NCI-H1105 treated with DMSO at 0.1 percent for 48 hours (cell line): ENCODE results near the gene KCNA5.

Experiments used
- DNase-seq: peaks from one replicate; lab custom pipeline; 2025; lab: John Stamatoyannopoulos, UW

KCNA5 gene

GRCh38 chr12:5064913-5065490, 21.3 kb downstream of the KCNA5 start:
- no peak for DNase-seq

DNA sequence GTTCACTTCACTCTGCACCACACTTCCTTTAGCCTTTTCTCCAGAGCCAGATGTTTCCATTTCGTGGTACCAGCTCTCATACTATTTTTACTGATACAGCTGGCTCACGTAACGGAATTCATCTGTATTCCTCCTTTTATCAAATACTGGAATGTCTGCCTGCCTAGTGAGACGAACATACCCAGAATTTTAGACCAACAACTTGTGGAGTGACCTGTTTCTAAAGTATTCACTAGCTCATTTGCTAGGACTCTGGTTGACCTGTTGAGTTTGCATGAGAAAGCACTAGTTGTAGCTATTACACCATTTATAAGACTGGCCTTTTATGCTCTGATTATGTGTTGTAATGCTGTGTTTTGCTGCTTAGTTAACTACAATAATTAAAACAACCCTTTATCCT, 22.6 kb downstream of the KCNA5 start:
- DNase-seq = no peak

- DNase-seq = no peak
Observed at GRCh38 chr12:5068126-5068525, 24.4 kb downstream of the KCNA5 start.

- DNase-seq = no peak
Observed at GRCh38 chr12:5068619-5069018, 24.9 kb downstream of the KCNA5 start.

GRCh38 chr12:5070090-5070489, 26.4 kb downstream of the KCNA5 start:
- no peak for DNase-seq

DNA sequence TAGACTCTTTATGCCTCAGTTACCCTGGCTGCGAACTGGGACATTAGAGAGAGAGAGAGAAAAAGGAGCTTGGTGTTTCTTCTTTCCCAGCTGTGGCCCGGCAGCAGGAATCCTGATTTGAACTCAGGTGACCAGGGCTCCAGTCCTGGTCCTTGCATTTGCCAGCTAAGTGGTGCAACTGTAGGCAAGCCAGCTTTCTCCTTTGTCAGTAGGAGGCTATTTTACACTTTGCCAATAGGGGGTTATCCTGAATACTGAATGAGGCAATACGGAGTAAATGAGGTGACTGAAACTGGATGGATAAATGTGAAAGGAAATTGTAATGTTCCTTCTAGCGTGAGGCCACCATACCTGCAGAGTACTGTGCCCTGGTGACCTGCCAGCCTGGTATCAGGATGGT, 27.8 kb downstream of the KCNA5 start:
- no peak for DNase-seq

- DNase-seq = no peak
Observed at GRCh38 chr12:5072311-5072710, 28.6 kb downstream of the KCNA5 start.

- no peak for DNase-seq
Observed at GRCh38 chr12:5073054-5073453, 29.4 kb downstream of the KCNA5 start.

GRCh38 chr12:5073853-5074252, 30.2 kb downstream of the KCNA5 start:
- peak; percentile 19 for DNase-seq

DNA sequence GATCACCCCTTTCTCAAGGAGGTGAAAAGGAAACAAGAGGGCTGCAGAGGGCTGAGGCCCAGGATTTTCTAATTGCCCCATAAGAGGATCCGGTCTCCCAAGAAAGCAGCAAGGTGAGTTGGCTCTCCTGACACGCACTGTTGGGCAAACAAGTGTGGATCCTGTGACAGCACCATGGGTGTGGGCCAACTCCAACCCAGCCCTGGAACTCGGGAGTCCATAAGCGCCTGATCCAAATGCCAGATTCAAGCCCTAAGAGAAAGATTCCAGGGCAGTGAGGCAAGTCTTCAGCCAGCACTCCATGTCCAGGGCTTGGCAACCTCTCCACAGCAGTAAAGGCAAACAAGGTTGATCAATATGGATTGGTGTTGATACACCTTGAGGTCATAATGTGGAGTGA, 33.1 kb downstream of the KCNA5 start:
- no peak for DNase-seq

DNA sequence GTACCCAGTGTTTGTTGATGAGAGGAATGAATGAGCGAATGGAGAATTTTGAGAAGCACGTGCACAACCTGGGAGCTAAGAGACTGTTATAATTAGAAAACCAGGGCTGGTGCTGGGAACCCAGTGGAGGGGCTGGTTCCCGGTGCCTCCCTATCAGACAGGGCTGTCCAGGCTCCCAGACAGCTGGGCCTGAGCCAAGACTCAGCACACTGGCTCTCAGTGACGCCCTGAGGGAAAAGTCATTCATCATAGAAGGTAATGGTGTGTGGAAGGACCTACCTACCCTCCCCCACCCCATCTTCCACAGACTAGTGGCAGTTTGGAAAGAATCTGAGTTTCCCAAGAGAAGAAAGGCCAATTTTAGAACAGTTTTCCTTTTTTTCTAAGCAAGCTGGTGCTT, 34.7 kb downstream of the KCNA5 start:
- peak; percentile 74 for DNase-seq

DNA sequence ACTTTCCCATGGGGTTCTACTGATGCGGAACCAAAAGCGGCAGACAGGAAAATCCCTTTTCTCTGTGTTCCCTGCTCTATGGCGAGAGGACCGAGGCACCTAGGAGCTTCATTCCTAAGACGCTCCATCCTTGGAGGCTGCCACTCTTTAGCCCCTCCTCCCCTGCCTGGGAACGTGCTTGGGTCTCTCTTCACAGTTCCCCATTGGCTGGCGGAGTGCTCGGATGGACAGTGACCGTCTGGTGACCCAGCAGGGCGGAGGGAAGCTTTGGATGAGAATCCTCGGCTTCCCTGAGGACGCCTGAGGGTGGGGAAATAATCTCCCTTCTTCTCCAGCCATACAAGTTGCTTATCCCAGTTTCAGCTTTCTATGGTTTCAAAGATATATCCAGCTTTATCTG, 37.3 kb downstream of the KCNA5 start:
- DNase-seq = no peak

DNA sequence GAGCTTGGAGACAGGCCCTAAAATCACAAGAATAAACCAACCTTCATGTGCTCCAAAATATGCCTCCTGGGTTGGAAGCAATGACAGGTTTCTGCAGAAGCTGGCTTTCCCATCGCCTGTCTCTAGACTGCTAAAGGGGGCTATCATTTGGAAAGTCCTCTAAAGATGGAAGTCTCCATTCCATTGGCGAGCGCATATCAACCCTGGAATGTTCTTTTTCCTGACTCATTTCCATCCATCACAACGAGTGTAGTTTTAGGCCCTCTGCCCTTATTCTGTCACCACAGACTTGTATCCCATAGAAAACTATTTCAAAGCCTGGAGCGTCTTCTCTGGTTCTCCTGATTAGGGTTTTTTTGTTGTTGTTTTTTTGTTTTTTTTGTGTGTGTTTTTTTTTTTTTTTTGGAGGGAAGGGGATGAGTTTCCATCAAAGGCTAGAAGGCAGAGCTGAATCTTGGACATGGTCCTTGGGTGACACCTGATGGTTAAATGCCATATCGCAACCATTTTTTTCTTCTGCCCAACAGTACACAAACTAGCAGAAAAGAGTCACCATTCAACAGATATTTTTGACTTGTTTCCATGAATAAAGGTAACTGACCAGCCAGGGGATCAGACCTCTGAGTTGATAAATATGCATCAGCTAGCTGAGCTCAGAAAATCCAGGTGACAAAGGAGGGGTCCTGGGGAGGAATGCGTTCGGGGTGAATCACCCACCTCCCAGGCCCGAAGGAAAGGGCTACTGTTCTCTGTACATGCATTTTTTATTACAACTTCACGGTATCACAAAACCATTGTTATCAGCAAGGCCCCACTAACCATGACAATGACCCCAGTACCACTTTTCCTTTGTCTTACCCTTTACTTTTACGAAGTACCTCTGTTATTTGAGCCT, 40.5 kb downstream of the KCNA5 start:
- peak; percentile 38 for DNase-seq

- no peak for DNase-seq
Observed at GRCh38 chr12:5085896-5086295, 42.2 kb downstream of the KCNA5 start.

DNA sequence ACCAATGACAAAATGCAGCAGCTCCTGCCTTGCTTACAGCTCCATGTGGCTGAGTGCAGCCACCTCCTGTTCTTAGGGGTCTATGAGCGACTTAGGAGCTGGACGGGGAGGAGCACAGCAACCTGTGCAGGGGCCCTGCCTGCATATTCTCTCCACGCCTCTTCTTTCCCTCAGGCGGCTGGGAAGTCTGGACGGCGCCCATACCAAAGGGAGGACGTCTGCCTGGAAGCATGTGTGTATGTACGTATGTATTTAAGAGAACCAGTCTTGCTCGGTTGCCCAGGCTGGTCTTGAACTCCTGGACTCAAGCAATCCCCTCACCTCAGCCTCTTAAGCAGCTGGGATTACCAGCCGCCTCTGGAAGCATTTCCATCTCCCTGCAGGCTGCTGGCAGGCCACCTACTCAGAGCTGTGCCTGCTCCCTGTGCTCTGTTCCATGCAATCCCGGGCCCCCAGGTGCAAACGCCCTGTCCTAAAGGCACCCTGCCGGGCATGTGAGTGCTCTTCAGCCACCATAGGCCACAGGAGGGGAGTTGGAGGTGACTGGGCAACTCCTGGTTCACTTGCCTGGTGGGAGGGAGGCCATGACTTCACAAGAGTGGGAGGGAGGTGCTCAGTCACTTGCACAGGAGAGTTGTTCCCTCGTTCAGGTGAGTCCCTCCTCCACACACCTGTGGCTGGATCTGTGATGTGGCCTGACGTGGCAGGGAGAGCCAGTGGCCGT, 44.3 kb downstream of the KCNA5 start:
- no peak for DNase-seq

GRCh38 chr12:5088586-5089264, 45.0 kb downstream of the KCNA5 start:
- no peak for DNase-seq

DNA sequence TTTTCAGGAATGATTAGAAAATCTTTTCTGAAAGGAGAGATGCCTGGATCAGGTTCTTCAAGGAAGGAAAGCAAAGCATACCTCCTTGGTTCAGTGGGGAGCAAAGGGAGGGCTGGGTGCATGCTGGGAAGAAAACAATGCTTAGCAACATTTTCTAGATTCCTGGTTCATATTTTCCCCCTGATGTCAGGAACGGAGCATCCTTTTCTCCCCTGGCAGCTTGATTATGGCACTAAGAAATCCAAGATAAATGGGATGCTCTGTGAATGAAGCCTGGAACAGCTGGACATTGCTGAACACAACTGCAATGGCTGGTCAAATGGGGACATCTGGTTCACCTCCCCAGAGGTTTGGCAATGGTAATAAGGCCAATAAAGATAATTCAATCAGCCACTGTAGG, 50.9 kb downstream of the KCNA5 start:
- no peak for DNase-seq

DNA sequence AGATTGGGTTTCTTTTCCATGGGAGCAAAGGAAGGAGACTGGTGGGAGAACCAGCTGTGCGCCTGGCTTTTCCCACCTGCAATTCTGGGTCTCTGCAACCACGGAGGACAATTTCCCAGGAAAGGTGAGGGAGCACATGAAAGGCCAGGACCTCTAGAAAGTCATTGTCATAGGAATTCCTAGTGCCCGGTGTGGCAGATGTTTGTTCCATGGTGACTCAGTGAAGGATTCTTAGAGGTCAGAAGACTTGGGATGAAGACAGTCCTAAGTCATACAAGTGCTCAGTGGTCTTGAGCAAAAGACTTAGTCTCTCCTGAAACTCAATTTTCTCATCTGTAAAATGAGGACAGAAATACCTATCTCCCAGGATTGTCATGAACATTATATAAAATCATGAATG, 51.3 kb downstream of the KCNA5 start:
- no peak for DNase-seq
